K562 (cell line): ENCODE data around the gene DLL4. TPM values are rescaled to one million over a fixed set of nuclear protein-coding genes. Genes with fewer than 3 reads are reported as not detected.
A peak's percentile ranks its signal among the peaks of the same experiment; 100 is the strongest.

Experiments
- GTF2F1 ChIP-seq: IDR thresholded peaks from 2 replicates; pipeline ENCODE4 v1.6.1; 2011; ENCODE audit warnings: low read depth, low read length, improper control_type of control experiment
- IRF9 ChIP-seq: fragments of 450-650 bp; IDR thresholded peaks from 2 replicates; pipeline ENCODE4 v1.6.1; 2016; ENCODE audit warnings: missing biosample characterization, missing genetic modification characterization
- KLF1 ChIP-seq: fragments of 450-650 bp; IDR thresholded peaks from 2 replicates; pipeline ENCODE4 v1.6.1; 2016; ENCODE audit warnings: missing genetic modification characterization, missing compliant biosample characterization
- NR2C1 ChIP-seq, 2 experiments: fragments of 450-650 bp; IDR thresholded peaks; 2 replicates each; pipeline ENCODE4 v1.6.1; 2017; ENCODE audit warnings: mild to moderate bottlenecking in 2 of 2, antibody characterized with exemption in 1 of 2, inconsistent platforms in 1 of 2, missing compliant biosample characterization in 1 of 2, missing genetic modification characterization in 1 of 2
- POLR2AphosphoS2 ChIP-seq: IDR thresholded peaks from 2 replicates; pipeline ENCODE4 v1.6.1; 2012; ENCODE audit warnings: low read length, improper control_type of control experiment
- RNF2 ChIP-seq: sonication (generic); IDR thresholded peaks from 2 replicates; pipeline ENCODE4 v1.6.1; 2016
- SIX5 ChIP-seq, 2 experiments: IDR thresholded peaks; 2 replicates each; pipeline ENCODE4 v1.6.1; 2011; ENCODE audit warnings: low read length in 2 of 2, borderline replicate concordance in 1 of 2, low read depth in 1 of 2, mild to moderate bottlenecking in 1 of 2, moderate library complexity in 1 of 2; ENCODE audit not compliant: insufficient read depth in 1 of 2
- SLC30A9 ChIP-seq: fragments of 250-450 bp; sonication (Bioruptor Pico); IDR thresholded peaks from 2 replicates; pipeline ENCODE4 v1.8.0; 2022; ENCODE audit warnings: mild to moderate bottlenecking, moderate library complexity
- SMARCA4 ChIP-seq: fragments of 450-650 bp; IDR thresholded peaks from 2 replicates; pipeline ENCODE4 v1.6.1; 2016
- SNIP1 ChIP-seq: fragments of 450-650 bp; IDR thresholded peaks from 2 replicates; pipeline ENCODE4 v1.7.1; 2017; ENCODE audit warnings: low read depth, mild to moderate bottlenecking
- SRSF7 ChIP-seq: fragments of 200-400 bp; formaldehyde crosslinking; optimal IDR thresholded peaks from 2 replicates; pipeline ENCODE3; 2017; ENCODE audit warnings: mild to moderate bottlenecking, low read depth, low read length
- STAG1 ChIP-seq: sonication (generic); formaldehyde crosslinking; IDR thresholded peaks from 2 replicates; pipeline ENCODE4 v1.5.0; 2020; ENCODE audit warnings: missing genetic modification reagents, borderline replicate concordance
- TEAD4 ChIP-seq, 2 experiments: sonication (generic) in 1 of 2; formaldehyde crosslinking in 1 of 2; IDR thresholded peaks; 2 replicates each; pipeline versions ENCODE4 v1.6.1 to v1.8.0; 2012 to 2022; ENCODE audit warnings: borderline replicate concordance in 1 of 2, inconsistent platforms in 1 of 2, low read length in 1 of 2, mild to moderate bottlenecking in 1 of 2, missing genetic modification reagents in 1 of 2
- TOE1 ChIP-seq, 2 experiments: fragments of 450-650 bp in 1 of 2; sonication (generic) in 1 of 2; formaldehyde crosslinking in 1 of 2; IDR thresholded peaks; 2 replicates each; pipeline versions ENCODE4 v1.7.1 to v1.8.0; 2016 to 2022; ENCODE audit warnings: borderline replicate concordance in 2 of 2, mild to moderate bottlenecking in 2 of 2, antibody characterized with exemption in 1 of 2, inconsistent platforms in 1 of 2, low read depth in 1 of 2, missing genetic modification reagents in 1 of 2, moderate library complexity in 1 of 2
- ZNF134 ChIP-seq: fragments of 250-450 bp; sonication (Bioruptor Pico); conservative IDR thresholded peaks from 2 replicates; pipeline ENCODE4 v1.4.0; 2020
- polyA plus RNA-seq, 8 experiments: library from polyadenylated mRNA; depleted of rRNA in 4 of 8; stranded (reverse) in 5 of 8; unstranded in 3 of 8; fragments of >200 nt; fragmentation: Nextera tagmentation in 2 of 8; fragmentation: Illumina TruSeq in 1 of 8; extraction: Ambion mirVana in 2 of 8; extraction: Trizol in 1 of 8; gene quantifications; 2 replicates each; pipeline versions ENCODE4 v1.2.1 to v1.2.3, GENCODE V29; 2011 to 2014; ENCODE audit warnings: inconsistent platforms in 1 of 8, missing spikeins in 1 of 8
- total RNA-seq, 7 experiments: library from RNA; depleted of rRNA in 6 of 7; stranded (reverse); fragments of >200 nt in 6 of 7; fragmentation: Illumina TruSeq in 2 of 7; extraction: Trizol in 2 of 7; gene quantifications; 2 replicates each; pipeline versions ENCODE4 v1.2.1 to v1.2.3, GENCODE V29; 2011 to 2021; ENCODE audit warnings: low replicate concordance in 1 of 7
- TF ChIP-seq, protein P1 (sequence below): fragments of 450-650 bp; IDR thresholded peaks from 2 replicates; pipeline ENCODE4 v1.6.1; 2017; ENCODE audit warnings: antibody characterized with exemption, mild to moderate bottlenecking
- TF ChIP-seq, protein P2 (sequence below): fragments of 250-450 bp; sonication (Bioruptor Pico); IDR thresholded peaks from 2 replicates; pipeline ENCODE4 v1.8.0; 2021; ENCODE audit warnings: mild to moderate bottlenecking, moderate library complexity
- TF ChIP-seq, protein P3 (sequence below): fragments of 250-450 bp; sonication (Bioruptor Pico); IDR thresholded peaks from 2 replicates; pipeline ENCODE4 v1.4.0; 2020; ENCODE audit warnings: mild to moderate bottlenecking, moderate library complexity

The DLL4 gene
- total and polyA plus RNA-seq, 9 of the 15 experiments (the other 6 are each of a cell fraction or from before 2014, with no cell fraction given) = 0.04 to 1.1 (median 0.41) TPM; not detected in 1

GRCh38 chr15:40906091-40906990, 22.8 kb upstream of the DLL4 start (continued):
- TF ChIP-seq, protein P1, sequence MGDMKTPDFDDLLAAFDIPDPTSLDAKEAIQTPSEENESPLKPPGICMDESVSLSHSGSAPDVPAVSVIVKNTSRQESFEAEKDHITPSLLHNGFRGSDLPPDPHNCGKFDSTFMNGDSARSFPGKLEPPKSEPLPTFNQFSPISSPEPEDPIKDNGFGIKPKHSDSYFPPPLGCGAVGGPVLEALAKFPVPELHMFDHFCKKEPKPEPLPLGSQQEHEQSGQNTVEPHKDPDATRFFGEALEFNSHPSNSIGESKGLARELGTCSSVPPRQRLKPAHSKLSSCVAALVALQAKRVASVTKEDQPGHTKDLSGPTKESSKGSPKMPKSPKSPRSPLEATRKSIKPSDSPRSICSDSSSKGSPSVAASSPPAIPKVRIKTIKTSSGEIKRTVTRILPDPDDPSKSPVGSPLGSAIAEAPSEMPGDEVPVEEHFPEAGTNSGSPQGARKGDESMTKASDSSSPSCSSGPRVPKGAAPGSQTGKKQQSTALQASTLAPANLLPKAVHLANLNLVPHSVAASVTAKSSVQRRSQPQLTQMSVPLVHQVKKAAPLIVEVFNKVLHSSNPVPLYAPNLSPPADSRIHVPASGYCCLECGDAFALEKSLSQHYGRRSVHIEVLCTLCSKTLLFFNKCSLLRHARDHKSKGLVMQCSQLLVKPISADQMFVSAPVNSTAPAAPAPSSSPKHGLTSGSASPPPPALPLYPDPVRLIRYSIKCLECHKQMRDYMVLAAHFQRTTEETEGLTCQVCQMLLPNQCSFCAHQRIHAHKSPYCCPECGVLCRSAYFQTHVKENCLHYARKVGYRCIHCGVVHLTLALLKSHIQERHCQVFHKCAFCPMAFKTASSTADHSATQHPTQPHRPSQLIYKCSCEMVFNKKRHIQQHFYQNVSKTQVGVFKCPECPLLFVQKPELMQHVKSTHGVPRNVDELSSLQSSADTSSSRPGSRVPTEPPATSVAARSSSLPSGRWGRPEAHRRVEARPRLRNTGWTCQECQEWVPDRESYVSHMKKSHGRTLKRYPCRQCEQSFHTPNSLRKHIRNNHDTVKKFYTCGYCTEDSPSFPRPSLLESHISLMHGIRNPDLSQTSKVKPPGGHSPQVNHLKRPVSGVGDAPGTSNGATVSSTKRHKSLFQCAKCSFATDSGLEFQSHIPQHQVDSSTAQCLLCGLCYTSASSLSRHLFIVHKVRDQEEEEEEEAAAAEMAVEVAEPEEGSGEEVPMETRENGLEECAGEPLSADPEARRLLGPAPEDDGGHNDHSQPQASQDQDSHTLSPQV = no peak
- TF ChIP-seq SLC30A9 (CRISPR knock-in tag) = no peak
- peak; percentile 68; the same call in 1 of the 2 replicates for TF ChIP-seq KLF1 (tag)
- no peak for TF ChIP-seq IRF9
- TF ChIP-seq SIX5 (IDR thresholded peaks at IDR 0.05; ENCODE audit: borderline replicate concordance in 1 of 2, insufficient read depth in 1 of 2, low read depth in 1 of 2, low read length in 2 of 2) = no peak
- TF ChIP-seq ZNF134 (CRISPR knock-in tag) = no peak
- TF ChIP-seq, protein P2, sequence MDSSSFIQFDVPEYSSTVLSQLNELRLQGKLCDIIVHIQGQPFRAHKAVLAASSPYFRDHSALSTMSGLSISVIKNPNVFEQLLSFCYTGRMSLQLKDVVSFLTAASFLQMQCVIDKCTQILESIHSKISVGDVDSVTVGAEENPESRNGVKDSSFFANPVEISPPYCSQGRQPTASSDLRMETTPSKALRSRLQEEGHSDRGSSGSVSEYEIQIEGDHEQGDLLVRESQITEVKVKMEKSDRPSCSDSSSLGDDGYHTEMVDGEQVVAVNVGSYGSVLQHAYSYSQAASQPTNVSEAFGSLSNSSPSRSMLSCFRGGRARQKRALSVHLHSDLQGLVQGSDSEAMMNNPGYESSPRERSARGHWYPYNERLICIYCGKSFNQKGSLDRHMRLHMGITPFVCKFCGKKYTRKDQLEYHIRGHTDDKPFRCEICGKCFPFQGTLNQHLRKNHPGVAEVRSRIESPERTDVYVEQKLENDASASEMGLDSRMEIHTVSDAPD (CRISPR knock-in tag) = no peak
- peak; percentile 97 for TF ChIP-seq STAG1 (CRISPR knock-in tag)
- no peak for TF ChIP-seq SRSF7
- no peak for TF ChIP-seq TEAD4 (IDR thresholded peaks at IDR 0.05; ENCODE audit: low read length)
- TF ChIP-seq TEAD4 (CRISPR knock-in tag; IDR thresholded peaks at IDR 0.05; ENCODE audit: borderline replicate concordance) = no peak
- TF ChIP-seq RNF2 = 0 out of 2 replicates have a peak, but pooled peaks have one; percentile 13
- TF ChIP-seq NR2C1 (IDR thresholded peaks at IDR 0.05) = no peak
- no peak for TF ChIP-seq NR2C1 (tag; IDR thresholded peaks at IDR 0.05)
- no peak for TF ChIP-seq POLR2AphosphoS2
- TF ChIP-seq, protein P3, sequence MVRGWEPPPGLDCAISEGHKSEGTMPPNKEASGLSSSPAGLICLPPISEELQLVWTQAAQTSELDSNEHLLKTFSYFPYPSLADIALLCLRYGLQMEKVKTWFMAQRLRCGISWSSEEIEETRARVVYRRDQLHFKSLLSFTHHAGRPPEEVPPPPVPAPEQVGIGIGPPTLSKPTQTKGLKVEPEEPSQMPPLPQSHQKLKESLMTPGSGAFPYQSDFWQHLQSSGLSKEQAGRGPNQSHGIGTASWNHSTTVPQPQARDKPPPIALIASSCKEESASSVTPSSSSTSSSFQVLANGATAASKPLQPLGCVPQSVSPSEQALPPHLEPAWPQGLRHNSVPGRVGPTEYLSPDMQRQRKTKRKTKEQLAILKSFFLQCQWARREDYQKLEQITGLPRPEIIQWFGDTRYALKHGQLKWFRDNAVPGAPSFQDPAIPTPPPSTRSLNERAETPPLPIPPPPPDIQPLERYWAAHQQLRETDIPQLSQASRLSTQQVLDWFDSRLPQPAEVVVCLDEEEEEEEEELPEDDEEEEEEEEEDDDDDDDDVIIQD = no peak
- TF ChIP-seq GTF2F1 = no peak
- TF ChIP-seq SMARCA4 = no peak
- no peak for TF ChIP-seq TOE1 (IDR thresholded peaks at IDR 0.05; ENCODE audit: borderline replicate concordance)
- no peak for TF ChIP-seq TOE1 (CRISPR knock-in tag; IDR thresholded peaks at IDR 0.05; ENCODE audit: borderline replicate concordance, low read depth)
- TF ChIP-seq SNIP1 = no peak
